ENCODE measurements around the gene PROB1.

DNA sequence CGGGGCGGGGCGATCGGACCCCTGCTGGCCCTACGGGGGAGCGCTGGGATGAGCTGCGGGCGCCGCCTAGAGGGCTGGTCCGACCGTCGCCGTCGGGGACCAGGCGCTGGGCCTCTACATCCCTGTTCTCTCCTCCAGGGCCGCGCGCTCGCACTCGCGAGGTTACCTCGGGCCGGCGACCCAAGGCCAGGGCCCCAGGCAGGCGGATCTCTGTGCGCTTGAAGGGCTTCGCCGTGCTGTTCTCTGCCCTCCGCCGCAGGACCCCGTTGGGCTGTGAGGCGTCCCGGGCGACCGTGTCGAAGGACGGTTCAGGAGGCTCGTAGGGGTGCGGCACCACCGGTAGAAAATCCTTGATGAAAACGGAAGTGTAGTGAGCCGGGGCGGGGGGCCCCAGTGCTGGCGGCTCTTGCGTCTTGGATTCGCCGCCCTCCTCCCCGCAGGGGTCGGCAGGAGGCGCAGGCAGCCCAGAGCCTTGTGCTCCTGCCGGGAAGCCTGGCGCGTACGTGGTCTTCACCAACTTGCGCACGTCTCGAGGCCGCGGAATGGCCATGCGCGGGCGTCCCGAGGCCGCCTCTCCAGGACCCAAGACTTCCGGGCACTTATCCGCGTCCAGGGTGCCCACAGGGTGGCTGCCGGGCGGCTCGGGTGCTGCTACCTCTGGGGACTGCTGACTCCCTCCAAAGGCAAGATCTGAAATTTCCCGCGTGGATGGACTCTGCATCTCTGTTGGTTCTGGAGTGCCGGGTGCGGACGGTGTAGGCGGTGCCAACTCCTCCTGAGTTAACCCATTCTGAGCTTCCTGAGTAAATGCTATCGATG, 2.0 kb downstream of the PROB1 start:
- TF ChIP-seq YY1 (IDR thresholded peaks at IDR 0.05; ENCODE audit: low read depth) = no peak
- TF ChIP-seq, protein P1, sequence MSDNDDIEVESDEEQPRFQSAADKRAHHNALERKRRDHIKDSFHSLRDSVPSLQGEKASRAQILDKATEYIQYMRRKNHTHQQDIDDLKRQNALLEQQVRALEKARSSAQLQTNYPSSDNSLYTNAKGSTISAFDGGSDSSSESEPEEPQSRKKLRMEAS (IDR thresholded peaks at IDR 0.05) = no peak
- no peak for TF ChIP-seq ZBTB7A (IDR thresholded peaks at IDR 0.05; ENCODE audit: low read depth)
- no peak for TF ChIP-seq RAD21 (IDR thresholded peaks at IDR 0.05; ENCODE audit: low read depth)
- no peak for TF ChIP-seq EGR1 (IDR thresholded peaks at IDR 0.05)
- no peak for TF ChIP-seq TAF1 (IDR thresholded peaks at IDR 0.05; ENCODE audit: low read depth)
- no peak for TF ChIP-seq NFIC (IDR thresholded peaks at IDR 0.05)
- no peak for TF ChIP-seq CEBPB (IDR thresholded peaks at IDR 0.05)
